SKM-1 treated with dmso at 0.1 percent for 144 hours (cell line): ENCODE results near the gene TNFAIP1.
"Not testable (repeated sequence)": the region's sequence is repeated elsewhere in the genome, so short reads cannot be mapped to it uniquely, and the experiment has no call there.

ENCODE experiments used
- DNase-seq: peaks from one replicate; lab custom pipeline; 2025; ENCODE audit not compliant: unreplicated experiment; lab: John Stamatoyannopoulos, UW

TNFAIP1 gene, protein sequence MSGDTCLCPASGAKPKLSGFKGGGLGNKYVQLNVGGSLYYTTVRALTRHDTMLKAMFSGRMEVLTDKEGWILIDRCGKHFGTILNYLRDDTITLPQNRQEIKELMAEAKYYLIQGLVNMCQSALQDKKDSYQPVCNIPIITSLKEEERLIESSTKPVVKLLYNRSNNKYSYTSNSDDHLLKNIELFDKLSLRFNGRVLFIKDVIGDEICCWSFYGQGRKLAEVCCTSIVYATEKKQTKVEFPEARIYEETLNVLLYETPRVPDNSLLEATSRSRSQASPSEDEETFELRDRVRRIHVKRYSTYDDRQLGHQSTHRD

DNA sequence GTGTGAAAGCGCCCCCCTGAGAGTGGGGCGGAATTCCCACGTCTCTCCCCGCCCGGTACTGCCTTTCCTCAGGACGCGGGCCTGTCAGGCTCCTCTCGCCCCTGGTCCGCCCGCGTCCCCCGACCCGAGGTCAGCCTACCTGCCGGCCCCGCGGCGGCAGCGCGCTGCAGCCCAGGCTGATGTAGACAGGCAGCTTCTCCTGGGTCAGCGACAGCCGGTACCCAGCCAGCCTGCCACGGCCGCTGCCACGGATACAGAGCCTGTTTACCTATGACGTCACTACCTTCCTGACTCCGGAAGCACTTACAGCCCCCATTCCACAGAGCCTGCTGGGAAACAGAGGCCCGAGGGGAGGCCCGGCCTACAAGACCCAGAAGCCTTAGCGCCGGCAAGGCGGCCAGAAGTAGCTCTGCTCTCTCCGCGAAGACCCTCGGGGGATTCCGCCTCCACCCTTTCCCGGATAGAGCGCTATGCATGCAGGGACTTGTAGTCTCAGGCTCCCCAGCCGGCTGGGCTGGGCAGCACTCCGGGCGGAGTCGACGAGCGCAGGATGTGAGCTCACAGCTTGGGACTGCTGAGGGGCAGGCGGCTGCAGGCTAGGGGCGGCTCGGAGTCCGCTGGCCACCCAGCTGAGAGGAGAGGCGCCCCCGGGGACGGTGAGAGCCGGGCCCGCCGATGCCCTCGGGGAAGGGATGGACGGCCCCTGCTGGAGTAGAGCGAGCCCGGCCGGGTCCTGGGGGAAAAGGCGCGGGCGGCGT, at the start of gene TNFAIP1, which contains the start of gene IFT20:
TNFAIP1 (plus strand) TSS at position 561 of the 758 bp plus-strand sequence. CDS start 3,761 bp downstream, outside the sequence.
IFT20 (minus strand) TSS at position 272 of the 758 bp plus-strand sequence. CDS start 3,487 bp downstream, outside the sequence.
- DNase-seq, result peak; percentile 99

DNA sequence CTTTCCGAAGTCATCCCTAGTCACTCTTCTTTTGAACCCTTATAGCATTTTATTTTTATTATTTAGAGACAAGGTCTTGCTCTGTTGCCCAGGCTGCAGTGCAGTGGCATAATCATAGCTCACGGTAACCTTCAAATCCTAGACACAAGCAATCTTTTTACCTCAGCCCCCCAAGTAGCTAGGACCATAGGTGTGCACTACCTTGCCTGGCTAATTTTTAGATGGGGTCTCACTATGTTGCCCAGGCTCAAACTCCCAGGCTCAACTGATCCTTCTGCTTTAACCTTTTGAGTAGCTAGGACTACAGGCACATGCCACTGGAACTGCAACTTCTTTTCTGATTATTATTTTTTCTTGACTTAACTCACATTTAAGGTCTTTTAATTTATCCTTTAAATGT, 49.6 kb upstream of the TNFAIP1 start:
- DNase-seq, result no peak

DNA sequence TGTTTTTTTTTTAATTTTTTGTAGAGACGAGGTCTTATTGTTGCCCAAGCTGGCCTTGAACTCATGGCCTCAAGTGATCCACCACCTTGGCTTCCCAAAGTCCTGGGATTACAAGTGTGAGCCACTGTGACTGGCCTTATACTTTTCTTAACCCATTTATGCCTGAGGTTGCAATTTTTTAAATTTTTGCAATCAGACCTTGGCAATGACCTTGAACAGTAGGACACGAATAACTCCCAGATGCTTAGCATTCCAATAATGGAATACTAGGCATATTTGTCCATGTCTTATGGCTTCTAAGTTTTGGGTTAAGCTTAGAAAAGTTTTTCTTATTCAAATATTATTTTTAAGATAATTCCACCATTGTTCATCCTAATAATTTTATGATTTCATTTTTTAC, 44.9 kb upstream of the TNFAIP1 start:
- no peak for DNase-seq

DNA sequence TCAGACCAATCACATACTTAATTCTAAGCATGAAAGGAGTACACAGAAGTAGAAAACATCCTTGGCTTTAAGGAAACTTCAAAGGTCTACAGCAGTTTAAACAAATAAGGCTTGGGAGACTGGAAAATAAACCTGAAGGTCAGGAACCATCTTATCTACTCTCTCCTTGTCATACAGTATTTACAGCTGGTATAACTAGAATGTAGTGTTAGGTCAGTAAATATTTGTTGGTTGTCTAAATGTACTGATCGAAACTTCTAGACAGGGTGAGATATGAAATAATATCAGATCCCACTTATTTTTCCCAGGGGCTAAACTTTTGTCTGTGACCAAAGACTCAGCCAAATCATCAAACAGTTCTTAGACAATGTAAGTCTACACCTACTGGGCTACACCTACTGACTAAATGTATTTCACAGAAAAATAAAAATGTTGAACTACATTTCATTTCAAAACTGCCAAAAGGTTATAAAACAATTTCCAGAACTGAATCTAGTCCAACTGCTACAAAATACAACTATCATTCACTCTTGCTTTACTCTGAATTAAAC, 43.7 kb upstream of the TNFAIP1 start:
- no peak for DNase-seq

DNA sequence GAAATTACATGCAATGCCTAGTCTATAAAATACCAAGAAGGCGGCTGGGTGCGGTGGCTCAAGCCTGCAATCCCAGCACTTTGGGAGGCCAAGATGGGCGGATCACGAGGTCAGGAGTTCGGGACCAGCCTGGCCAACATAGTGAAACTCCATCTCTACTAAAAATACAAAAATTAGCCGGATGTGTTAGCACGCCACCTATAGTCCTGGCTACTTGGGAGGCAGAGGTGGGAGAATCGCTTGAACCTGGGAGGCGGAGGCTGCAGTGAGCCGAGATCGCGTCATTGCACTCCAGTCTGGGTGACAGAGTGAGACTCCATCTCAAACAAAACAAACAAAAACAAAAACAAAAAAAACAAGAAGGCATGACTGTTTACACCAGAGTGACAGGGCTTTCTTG, 42.7 kb upstream of the TNFAIP1 start:
- DNase-seq, result not testable (repeated sequence)

DNA sequence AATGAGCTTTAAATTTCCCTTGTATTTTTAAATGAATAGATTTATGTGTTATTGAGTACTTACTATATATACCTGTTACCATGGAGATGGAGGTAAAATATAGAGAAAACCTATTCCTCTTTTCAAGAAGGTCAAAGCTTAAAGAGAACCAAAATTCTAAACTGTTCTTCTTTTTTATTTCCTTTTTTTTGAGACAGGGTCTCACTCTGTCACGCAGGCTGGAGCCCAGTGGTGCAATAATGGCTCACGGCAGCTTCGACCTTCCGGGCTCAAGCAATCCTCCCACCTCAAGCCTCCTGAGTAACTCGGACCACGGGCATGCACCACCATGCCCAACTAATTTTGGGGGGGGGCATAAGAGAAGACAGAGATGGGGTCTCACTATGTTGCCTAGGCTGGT, 41.6 kb upstream of the TNFAIP1 start:
- peak; percentile 93 for DNase-seq

DNA sequence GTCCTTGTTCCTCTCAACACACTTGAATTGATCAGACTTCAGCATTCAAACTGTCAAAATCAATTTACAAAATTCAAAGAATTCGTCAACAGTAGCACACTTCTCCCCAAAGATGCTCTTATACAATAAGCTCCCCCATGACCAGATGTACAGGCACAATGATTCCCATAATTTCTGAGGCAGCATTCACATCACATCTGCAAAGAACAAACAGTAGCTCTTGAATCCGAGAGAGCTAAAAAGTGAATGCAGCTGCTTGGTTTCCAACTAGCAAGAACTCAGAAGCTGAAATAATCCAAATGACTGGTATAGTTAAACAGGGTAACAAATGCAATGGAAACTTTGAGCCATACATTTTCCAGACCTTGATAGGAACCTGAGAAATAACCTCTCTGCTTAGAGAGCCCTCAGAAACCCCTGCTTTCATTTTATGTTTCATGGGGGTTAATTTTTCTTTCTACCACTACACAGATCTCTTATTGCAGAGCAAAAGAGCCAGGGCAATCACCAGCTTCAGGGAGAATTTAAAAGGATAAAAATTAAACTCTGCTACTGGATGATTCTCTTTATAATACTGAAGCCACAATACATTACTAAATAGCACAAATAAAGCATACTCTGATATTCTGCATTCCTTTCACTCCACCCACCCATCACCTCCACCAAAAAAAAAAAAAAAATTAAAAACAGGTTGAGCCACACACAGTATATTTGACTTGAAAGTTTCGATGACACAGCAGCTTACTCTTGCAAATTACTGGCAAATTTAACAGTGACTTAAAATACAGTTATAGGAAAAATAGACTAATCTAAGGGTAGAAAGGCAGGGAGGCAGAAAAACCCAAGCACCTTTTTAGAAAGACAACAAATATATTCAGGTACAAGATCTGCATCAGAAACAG, 39.6 kb upstream of the TNFAIP1 start:
- no peak for DNase-seq

DNA sequence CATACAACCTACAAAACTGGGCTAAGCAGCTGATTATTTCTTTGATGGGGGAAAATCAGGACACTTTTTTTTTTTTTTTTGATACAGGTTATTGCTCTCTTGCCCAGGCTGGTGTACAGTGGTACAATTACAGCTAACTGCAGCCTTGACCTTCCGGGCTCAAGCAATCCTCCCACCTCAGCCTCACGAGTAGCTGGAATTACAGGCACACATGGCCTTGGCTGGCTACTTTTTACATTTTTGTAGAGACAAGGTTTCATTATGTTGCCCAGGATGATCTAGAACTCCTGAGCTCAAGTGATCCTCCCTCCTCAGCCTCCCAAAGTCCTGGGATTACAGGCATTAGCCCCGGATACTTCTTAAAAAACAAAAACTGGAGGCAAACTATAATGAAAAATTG, 37.1 kb upstream of the TNFAIP1 start:
- DNase-seq, result no peak

DNA sequence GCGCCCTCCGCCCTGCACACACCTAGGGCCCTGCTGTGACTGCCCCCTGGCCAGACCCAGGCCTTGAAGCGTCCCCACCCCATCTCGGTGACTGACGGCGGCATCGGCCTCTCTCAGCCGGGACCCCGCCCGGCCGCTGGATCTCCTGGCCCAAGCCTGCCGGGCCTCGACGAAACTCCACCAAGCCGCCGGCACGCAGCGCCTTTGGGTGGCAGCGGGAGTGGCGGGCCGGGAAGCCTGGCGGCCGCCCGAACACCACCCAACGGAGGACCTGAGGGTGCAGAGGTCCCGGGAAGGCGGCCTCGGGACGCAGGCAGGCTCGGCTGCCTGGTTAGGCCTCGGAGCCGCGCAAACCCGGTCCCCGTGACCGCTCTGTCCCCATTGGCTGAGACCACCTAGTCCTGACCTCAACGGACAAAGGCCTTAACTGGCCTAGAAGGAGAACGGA, 28.6 kb upstream of the TNFAIP1 start:
- no peak for DNase-seq

DNA sequence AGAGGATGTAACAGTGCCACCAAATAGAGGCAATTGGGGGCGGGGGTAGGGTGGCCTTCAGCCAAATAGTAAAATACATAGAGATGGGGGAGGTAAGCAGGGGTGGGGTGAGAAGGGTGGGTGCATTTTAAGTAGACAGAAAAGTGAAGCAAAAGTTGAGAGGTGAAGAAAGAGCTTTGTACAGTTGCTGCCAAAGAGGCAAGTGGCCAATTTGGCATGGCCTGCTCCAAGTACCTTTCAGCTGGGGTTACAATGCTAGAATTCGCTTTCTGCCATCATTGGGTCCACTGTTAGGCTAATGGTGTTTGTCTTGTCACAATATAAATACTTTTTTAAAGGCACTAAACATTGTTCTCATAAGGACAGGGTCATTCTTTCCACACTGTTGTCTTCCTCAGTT, 21.7 kb upstream of the TNFAIP1 start:
- no peak for DNase-seq

DNA sequence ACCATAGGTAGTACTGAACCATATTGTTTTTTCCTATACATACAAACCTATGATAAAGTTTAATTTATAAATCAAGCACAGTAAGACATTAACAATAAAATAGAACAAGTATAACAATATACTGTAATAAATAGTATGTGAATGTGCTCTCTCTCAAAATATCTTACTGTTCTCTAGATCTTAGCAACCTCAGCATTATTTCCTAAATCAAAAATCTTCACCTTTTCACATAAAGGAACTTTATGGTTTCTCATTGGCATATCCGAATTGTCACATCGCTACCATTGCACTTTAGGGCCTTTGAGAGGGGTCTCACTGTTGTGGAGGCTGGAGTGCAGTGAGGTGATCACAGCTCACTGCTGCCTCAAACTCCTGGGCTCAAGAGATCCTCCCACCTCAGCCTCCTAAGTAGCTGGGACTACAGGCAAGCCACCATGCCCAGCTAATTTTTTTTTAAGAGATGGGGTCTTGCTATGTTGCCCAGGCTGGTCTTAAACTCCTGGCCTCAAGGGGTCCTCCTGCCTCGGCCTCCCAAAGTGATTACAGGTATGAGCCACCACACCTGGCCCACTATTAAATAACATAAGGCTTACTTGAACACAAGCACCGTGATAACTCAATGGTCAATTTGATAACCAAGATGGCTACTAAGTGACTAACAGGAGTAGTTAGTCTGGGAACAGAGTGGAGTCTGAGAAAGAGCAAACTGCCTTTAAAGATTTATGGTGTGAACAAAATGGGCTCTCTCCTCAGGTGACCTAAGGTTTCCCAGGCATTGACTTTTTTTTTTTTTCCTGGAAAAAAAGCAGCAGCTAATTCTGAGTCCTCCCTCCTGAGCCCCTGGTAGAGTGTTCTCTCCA, 19.5 kb upstream of the TNFAIP1 start:
- no peak for DNase-seq

DNA sequence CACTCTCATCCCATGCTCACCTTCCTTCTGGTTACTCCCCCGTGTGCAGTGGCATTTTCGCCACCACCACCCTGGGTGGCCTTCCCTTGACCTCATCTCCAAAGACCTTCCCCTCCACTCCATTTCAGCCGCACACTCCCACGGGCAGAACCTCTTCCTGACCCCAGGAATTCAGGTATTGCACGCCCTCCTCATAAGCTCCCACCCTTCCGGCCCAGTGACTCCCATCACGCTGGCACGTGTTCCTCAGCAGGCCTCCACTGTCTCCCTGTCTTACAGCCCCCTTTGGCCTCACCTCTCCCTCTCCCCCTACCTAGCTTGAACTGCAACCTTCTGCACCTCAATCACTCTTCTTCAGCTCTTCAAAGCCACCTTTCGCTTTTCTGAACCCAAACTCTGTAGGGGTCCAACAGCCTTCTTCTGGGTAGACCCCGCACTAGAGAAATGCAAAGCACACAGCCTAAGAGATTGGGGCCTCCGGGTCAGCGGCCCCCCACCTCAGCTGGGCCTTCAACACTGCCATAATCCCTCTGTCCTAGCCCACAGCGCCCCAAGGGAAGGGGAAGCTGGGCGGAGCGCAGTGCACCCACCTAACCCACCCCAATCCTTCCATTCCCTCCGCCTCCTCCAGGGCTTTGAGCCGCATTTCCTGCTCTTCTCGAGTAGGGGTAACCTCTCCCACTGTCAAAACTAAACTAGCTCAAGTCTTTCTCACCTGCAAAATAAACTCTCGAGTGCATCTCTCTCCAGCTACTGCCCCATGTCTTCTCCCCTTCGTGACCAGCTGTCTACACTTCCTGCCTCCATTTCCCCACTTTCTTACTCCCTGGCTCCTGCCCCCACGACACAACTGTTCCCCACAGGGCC, 18.2 kb upstream of the TNFAIP1 start:
- no peak for DNase-seq

DNA sequence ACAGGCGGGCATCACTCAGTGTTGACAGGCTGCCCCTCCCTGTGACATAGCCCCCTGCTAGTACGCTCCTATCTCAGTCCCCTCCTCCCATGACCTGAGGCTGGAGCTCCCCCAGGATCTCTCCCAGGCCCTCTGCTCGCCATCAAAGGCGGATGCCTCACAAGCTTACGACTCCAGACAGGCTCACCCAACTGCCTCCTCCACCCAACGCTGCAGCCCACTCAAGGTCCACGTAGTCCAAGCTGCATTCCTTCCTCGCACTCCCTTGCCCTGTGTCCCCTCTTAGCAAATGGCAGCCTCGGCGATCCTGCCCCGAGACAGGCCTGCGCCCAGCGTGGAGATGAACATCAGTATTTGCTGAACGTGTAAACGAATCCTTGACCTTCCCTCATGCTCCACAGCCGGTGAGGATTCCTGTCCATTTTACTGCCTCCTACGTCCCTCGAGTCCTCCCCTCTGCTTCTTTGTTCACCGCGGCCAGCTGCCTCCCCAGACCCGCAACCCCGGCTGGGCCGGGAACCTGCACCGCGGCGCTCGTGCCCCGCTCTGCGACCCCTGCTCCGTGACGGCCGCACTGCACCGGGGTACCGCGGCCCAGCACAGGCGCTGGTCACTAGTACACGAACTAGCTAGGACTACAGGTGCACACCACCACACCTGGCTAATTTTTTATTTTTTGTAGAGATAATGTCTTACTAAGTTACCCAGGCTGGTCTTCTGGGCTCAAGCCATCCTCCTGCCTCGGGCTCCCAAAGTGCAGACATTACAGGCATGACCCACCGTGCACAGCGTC, 17.4 kb upstream of the TNFAIP1 start:
- DNase-seq, result no peak

DNA sequence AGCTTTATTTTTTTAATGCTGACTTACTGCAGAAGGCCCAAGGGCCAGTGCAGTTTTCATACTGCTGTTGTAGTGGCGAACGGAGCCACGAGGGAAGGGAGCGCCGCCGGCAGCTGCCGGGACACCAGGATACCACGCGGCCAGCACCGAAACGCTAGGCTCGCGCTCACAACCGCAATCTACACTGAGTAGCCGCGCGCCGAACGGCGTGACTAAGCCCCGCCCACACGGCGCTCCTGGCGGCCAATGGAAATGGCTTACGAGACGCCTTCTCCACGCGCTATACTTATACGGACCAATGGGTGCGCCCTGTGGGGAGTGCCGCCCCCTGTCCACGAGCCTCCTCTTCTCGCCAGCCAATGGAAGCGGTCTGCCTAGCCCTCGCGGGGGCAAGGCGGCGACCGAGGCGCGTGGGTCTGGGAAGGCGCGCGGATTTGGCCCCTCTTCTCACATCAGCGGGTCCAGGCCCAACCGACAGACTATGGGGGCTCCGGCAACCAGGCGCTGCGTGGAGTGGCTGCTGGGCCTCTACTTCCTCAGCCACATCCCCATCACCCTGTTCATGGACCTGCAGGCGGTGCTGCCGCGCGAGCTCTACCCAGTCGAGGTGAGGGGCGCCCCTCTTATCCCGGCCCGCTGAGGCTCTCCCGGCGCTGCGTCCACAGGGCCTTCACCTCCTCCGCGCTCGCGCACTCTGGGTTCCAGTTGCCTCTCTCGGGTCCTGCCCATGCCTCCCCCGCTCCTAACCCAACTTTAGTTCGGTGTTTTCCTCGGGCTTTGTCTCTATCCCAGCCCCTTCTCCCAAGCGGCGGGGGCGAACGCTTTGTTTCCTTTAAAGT, 16.6 kb upstream of the TNFAIP1 start, which contains the start of gene TMEM97:
TMEM97 (plus strand) TSS at position 442 of the 839 bp plus-strand sequence; CDS start at position 482, 40 bp downstream.
- peak; percentile 97 for DNase-seq

DNA sequence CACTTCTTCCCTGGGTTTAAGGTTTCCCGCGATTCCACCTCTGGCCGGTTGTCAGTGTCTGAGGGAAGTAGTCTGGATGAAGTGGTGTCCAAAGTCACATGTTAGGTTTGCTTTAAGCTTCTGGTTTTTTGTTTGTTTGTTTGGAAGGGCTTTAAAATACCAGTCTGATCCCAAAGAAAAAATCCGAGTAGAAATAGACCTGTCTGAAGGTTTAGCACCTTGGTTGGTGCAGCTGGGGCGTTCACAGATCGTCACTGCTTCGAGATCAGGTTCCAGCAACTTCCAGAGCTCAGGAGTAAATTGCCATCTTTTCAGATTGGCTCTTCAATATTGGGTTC, 16.0 kb upstream of the TNFAIP1 start:
- DNase-seq, result no peak

DNA sequence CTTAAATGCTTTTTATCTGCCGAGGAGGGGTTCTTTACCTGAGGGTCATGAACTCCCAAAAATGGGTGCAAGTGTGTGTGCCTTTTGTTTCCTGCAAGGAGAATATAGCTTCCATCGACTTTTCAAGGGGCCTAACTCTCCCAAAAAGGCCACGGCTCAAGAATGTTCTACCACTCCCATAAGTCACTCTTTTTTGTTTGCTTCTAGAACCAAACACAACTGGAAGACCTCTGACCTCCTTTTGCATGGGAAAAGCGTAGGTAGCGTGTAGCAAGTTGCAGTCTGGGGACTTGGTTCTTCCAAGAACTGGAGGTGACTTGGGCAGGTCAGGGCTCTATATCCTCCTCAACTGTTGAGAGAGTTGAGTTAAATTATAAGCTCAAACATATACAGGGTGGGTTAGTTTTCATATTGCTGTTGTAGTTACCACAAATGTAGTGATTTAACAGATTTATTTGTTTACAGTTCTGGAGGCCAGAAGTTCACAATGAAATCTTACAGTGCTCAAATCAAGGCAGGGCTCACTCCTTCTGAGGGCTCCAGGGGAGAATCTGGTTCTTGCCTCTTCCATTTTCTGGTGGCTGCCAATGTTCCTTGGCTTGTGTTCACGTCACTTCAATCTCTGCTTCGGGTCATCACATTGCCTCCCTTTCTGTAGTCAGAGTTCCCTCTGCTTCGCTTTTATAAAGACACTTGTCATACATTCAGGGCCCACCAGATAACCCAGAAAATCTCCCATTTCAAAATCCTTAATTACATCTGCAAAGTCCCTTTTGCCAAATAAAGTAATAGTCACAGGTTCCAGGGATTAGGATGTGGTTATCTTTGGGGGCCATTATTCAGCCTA, 15.1 kb upstream of the TNFAIP1 start:
- DNase-seq, result no peak
